HepG2 (cell line): ENCODE measurements around the gene PMVK. TPM values are rescaled to one million over a fixed set of nuclear protein-coding genes. Genes with fewer than 3 reads are reported as not detected.

ENCODE experiments used
- ATF4 ChIP-seq, 2 experiments: fragments of 450-650 bp in 1 of 2; sonication (generic) in 1 of 2; formaldehyde crosslinking; IDR thresholded peaks; 2 replicates each; pipeline versions ENCODE4 v1.5.0 to v1.8.0; 2020 to 2022; ENCODE audit warnings: mild to moderate bottlenecking in 1 of 2, missing genetic modification reagents in 1 of 2
- BHLHE40 ChIP-seq: IDR thresholded peaks from 2 replicates; pipeline ENCODE4 v1.6.1; 2011; ENCODE audit warnings: low read length, improper control_type of control experiment
- CCDC6 ChIP-seq: sonication (generic); formaldehyde crosslinking; IDR thresholded peaks from 2 replicates; pipeline ENCODE4 v1.8.1; 2022; ENCODE audit warnings: mild to moderate bottlenecking, missing genetic modification reagents, moderate library complexity
- ETV6 ChIP-seq: sonication (generic); formaldehyde crosslinking; conservative IDR thresholded peaks from 2 replicates; pipeline ENCODE4 v1.4.0; 2020; ENCODE audit warnings: missing genetic modification reagents
- FOXP1 ChIP-seq, 2 experiments: fragments of 450-650 bp in 1 of 2; IDR thresholded peaks; 2 replicates each; pipeline ENCODE4 v1.6.1; 2017 to 2018; ENCODE audit warnings: antibody characterized with exemption in 1 of 2
- GMEB1 ChIP-seq: sonication (generic); formaldehyde crosslinking; IDR thresholded peaks from 2 replicates; pipeline ENCODE4 v1.5.1; 2020; ENCODE audit warnings: missing genetic modification reagents, mild to moderate bottlenecking, borderline replicate concordance
- MAF1 ChIP-seq: sonication (generic); formaldehyde crosslinking; IDR thresholded peaks from 2 replicates; pipeline ENCODE4 v1.5.0; 2020; ENCODE audit warnings: missing genetic modification reagents, borderline replicate concordance
- MED8 ChIP-seq: sonication (generic); formaldehyde crosslinking; IDR thresholded peaks from 2 replicates; pipeline ENCODE4 v1.8.1; 2023; ENCODE audit warnings: mild to moderate bottlenecking, missing genetic modification reagents; ENCODE audit not compliant: insufficient replicate concordance
- MIXL1 ChIP-seq: IDR thresholded peaks from 2 replicates; pipeline ENCODE4 v1.6.1; 2016
- NR3C1 ChIP-seq: sonication (generic); formaldehyde crosslinking; IDR thresholded peaks from 2 replicates; pipeline ENCODE4 v1.4.0; 2020; ENCODE audit warnings: missing genetic modification reagents
- PAX8 ChIP-seq: sonication (generic); formaldehyde crosslinking; IDR thresholded peaks from 2 replicates; pipeline ENCODE4 v1.8.0; 2022; ENCODE audit warnings: mild to moderate bottlenecking, missing genetic modification reagents, borderline replicate concordance
- SRSF1 ChIP-seq: fragments of 200-400 bp; formaldehyde crosslinking; optimal IDR thresholded peaks from 2 replicates; pipeline ENCODE3; 2017; ENCODE audit warnings: mild to moderate bottlenecking, low read depth, low read length, moderate library complexity
- SYNCRIP ChIP-seq: fragments of 200-400 bp; formaldehyde crosslinking; IDR thresholded peaks from 2 replicates; pipeline ENCODE4 v1.6.1; 2018; ENCODE audit warnings: mild to moderate bottlenecking, low read depth, low read length; ENCODE audit not compliant: insufficient read depth
- TARDBP ChIP-seq: sonication (generic); formaldehyde crosslinking; IDR thresholded peaks from 2 replicates; pipeline ENCODE4 v1.8.0; 2022; ENCODE audit warnings: mild to moderate bottlenecking, missing genetic modification reagents
- TBL1XR1 ChIP-seq: fragments of 150-350 bp; IDR thresholded peaks from 2 replicates; pipeline ENCODE4 v1.6.1; 2014; ENCODE audit warnings: borderline replicate concordance, low read length; ENCODE audit not compliant: partially characterized antibody
- TMF1 ChIP-seq: sonication (generic); formaldehyde crosslinking; IDR thresholded peaks from 2 replicates; pipeline ENCODE4 v1.8.1; 2022; ENCODE audit warnings: low read depth, missing genetic modification reagents
- ZBTB37 ChIP-seq: sonication (generic); formaldehyde crosslinking; IDR thresholded peaks from 2 replicates; pipeline ENCODE4 v1.4.0; 2020; ENCODE audit warnings: mild to moderate bottlenecking, missing genetic modification reagents
- ZKSCAN1 ChIP-seq: fragments of 150-350 bp; IDR thresholded peaks from 2 replicates; pipeline ENCODE4 v1.6.1; 2014; ENCODE audit warnings: low read length
- ZKSCAN8 ChIP-seq: IDR thresholded peaks from 2 replicates; pipeline ENCODE4 v1.6.1; 2016; ENCODE audit warnings: borderline replicate concordance, missing genetic modification reagents, missing compliant biosample characterization
- ZNF577 ChIP-seq: sonication (generic); formaldehyde crosslinking; IDR thresholded peaks from 2 replicates; pipeline ENCODE4 v1.4.0; 2020; ENCODE audit warnings: mild to moderate bottlenecking, low read depth, missing genetic modification reagents, borderline replicate concordance
- ZNF710 ChIP-seq: sonication (generic); formaldehyde crosslinking; IDR thresholded peaks from 2 replicates; pipeline ENCODE4 v1.5.0; 2020; ENCODE audit warnings: mild to moderate bottlenecking, missing genetic modification reagents, borderline replicate concordance
- ZUFSP ChIP-seq: sonication (generic); formaldehyde crosslinking; IDR thresholded peaks from 2 replicates; pipeline ENCODE4 v1.9.0; 2021; ENCODE audit warnings: missing genetic modification reagents, mild to moderate bottlenecking, borderline replicate concordance
- polyA plus RNA-seq, 8 experiments: library from polyadenylated mRNA; depleted of rRNA in 3 of 8; stranded (reverse) in 7 of 8; unstranded in 1 of 8; fragments of >200 nt; fragmentation: Illumina TruSeq in 4 of 8; extraction: Trizol in 4 of 8; gene quantifications; 2 replicates each; pipeline versions ENCODE4 v1.2.1 to v1.2.3, GENCODE V29; 2011 to 2016; ENCODE audit warnings: low read depth in 4 of 8, missing spikeins in 1 of 8, mixed read lengths in 1 of 8; ENCODE audit not compliant: insufficient read depth in 1 of 8
- total RNA-seq, 5 experiments: library from RNA; depleted of rRNA; stranded (reverse); fragments of >200 nt; fragmentation: Illumina TruSeq; extraction: Trizol; gene quantifications; 2 replicates each; pipeline ENCODE4 v1.2.3, GENCODE V29; 2016; ENCODE audit warnings: low read depth in 1 of 5

The PMVK gene
- total and polyA plus RNA-seq, 2 of the 13 experiments (the other 11 are each of a cell fraction or from before 2014, with no cell fraction given): 3.9 to 12.6 TPM

GRCh38 chr1:154931940-154932487, 4.5 kb downstream of the PMVK start (continued):
- no peak for TF ChIP-seq SRSF1
- TF ChIP-seq NR3C1 (CRISPR knock-in tag): no peak
- peak; percentile 17; the same call in 1 of the 2 replicates for TF ChIP-seq ZKSCAN8
- no peak for TF ChIP-seq ATF4 (CRISPR knock-in tag; IDR thresholded peaks at IDR 0.05)
- TF ChIP-seq FOXP1 (IDR thresholded peaks at IDR 0.05): no peak
- no peak for TF ChIP-seq FOXP1 (CRISPR knock-in tag; IDR thresholded peaks at IDR 0.05)
- TF ChIP-seq SYNCRIP: no peak
- no peak for TF ChIP-seq ZKSCAN1
- TF ChIP-seq ZNF577 (CRISPR knock-in tag): no peak
- no peak for TF ChIP-seq CCDC6
- peak; percentile 63; the same call in 1 of the 2 replicates for TF ChIP-seq ZNF710 (CRISPR knock-in tag)
- TF ChIP-seq TARDBP (CRISPR knock-in tag): no peak; the same call in none of the 2 replicates
- no peak for TF ChIP-seq MAF1 (CRISPR knock-in tag)
- no peak for TF ChIP-seq BHLHE40
- no peak for TF ChIP-seq TBL1XR1
- TF ChIP-seq ZUFSP (CRISPR knock-in tag): no peak
- TF ChIP-seq TMF1 (CRISPR knock-in tag): no peak
- TF ChIP-seq ZBTB37 (CRISPR knock-in tag): peak; percentile 89
- no peak for TF ChIP-seq ETV6
- no peak for TF ChIP-seq GMEB1 (CRISPR knock-in tag)
- no peak for TF ChIP-seq PAX8 (CRISPR knock-in tag)
- TF ChIP-seq MIXL1 (CRISPR knock-in tag): no peak; the same call in 1 of the 2 replicates
- no peak for TF ChIP-seq MED8 (CRISPR knock-in tag)
